GM12891 (cell line): ENCODE data around the gene LYPD6.

Source experiments
- PAX5 ChIP-seq: IDR thresholded peaks from 2 replicates; pipeline ENCODE4 v1.6.1; 2011; ENCODE audit warnings: low read length, moderate library complexity, mild to moderate bottlenecking; ENCODE audit not compliant: insufficient read depth, severe bottlenecking
- POLR2A ChIP-seq: IDR thresholded peaks from 2 replicates; pipeline ENCODE4 v1.6.1; 2011; ENCODE audit warnings: low read depth, low read length, control low read depth
- POLR2AphosphoS5 ChIP-seq: IDR thresholded peaks from 2 replicates; pipeline ENCODE4 v1.6.1; 2011; ENCODE audit warnings: low read depth, low read length, control low read depth
- POU2F2 ChIP-seq: IDR thresholded peaks from 2 replicates; pipeline ENCODE4 v1.6.1; 2011; ENCODE audit warnings: low read depth, mild to moderate bottlenecking, control low read depth, low read length, moderate library complexity
- SPI1 ChIP-seq: IDR thresholded peaks from 2 replicates; pipeline ENCODE4 v1.6.1; 2011; ENCODE audit warnings: low read depth, low read length, control low read depth
- TAF1 ChIP-seq: IDR thresholded peaks from 2 replicates; pipeline ENCODE4 v1.6.1; 2011; ENCODE audit warnings: low read depth, low read length, control low read depth

DNA sequence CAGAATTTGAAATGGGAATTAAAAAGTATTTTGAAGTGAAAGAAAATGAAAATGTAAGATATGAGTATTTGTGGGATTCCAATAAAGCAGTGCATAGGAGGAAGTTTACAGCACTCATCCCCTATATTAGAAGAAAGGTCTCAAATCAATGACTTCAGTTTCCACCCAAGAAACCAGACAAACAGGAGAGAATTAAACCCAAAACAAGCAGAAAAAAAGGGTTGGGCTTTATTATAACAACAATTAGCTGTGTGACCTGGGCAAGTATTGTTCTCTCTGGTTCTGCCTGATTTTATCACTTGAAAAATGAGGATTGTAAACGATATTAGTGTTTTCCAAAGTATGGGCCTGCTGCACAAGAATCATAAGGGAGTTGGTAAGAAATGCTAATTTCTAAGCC is 18.3 kb upstream of the LYPD6 start:
- TF ChIP-seq POLR2AphosphoS5 (no peak), TAF1 (no peak), POLR2A (no peak), SPI1 (no peak), PAX5 (no peak), POU2F2 (no peak)
